ENCODE results near the gene GFPT1. TPM values are rescaled to one million over a fixed set of nuclear protein-coding genes. Genes with fewer than 3 reads are reported as not detected.
A peak's percentile ranks its signal among the peaks of the same experiment; 100 is the strongest.

GFPT1 gene
- total and polyA plus RNA-seq, 9 of the 15 experiments (the other 6 are each of a cell fraction or from before 2014, with no cell fraction given): 6.6 to 38.3 (median 15.9) TPM

GRCh38 chr2:69429491-69430183 is 42.6 kb upstream of the GFPT1 start:
- 95% methylated on average over 6 of the region's 6 CpGs for WGBS (ENCODE audit: insufficient coverage, low coverage, missing lambda C conversion rate)
- Histone ChIP-seq H4K20me1 (replicated peaks; ENCODE audit: control insufficient read depth, insufficient read depth, low read length) (no peaks in the 10 kb centered on the region), H3K36me3 (ENCODE audit: control insufficient read depth, insufficient read depth, low read length) (peaks cover 18% of the 10 kb centered on the region), H3K27me3 (ENCODE audit: control insufficient read depth in 2 of 2, insufficient read depth in 2 of 2, low read length in 2 of 2) (no peaks in the 10 kb centered on the region), H3K9ac (ENCODE audit: insufficient read depth in 1 of 2, low read depth in 2 of 2, low read length in 2 of 2) (no peak overlapping the region), H3K27ac (ENCODE audit: extremely low read depth, low read depth, low read length) (no peak overlapping the region), H3K4me1 (replicated peaks in 1 of 2; ENCODE audit: control insufficient read depth in 2 of 2, insufficient read depth in 2 of 2, low read length in 2 of 2) (peaks cover 0 to 1% of the 10 kb centered on the region in 2 experiments; a peak in 2 of 5 replicates), H3K79me2 (ENCODE audit: control insufficient read depth, insufficient read depth, low read length) (peaks cover 3% of the 10 kb centered on the region; the same call in 2 of the 3 replicates), H3K4me3 (no peak overlapping the region), H3K4me2 (ENCODE audit: insufficient read depth, low read length) (no peak overlapping the region), H3K9me1 (ENCODE audit: control insufficient read depth, insufficient read depth, low read length) (no peaks in the 10 kb centered on the region), H3K9me3 (replicated peaks; ENCODE audit: control insufficient read depth, insufficient read depth, low read depth, low read length) (no peaks in the 10 kb centered on the region), H2AFZ (ENCODE audit: low read depth, low read length) (no peak overlapping the region)
- DNase-seq (ENCODE audit: extremely low read depth in 1 of 4, low spot score in 3 of 4) (no peak), ATAC-seq (no peak), FAIRE-seq (no peak)
- POLR2A ChIA-PET: interaction anchor here (0.6 to 0.9 kb wide), 3 partner anchors 8 to 345 kb away, joined by 3 to 5 read pairs (median 4); no protein-coding TSS in a partner anchor
- in situ Hi-C loops (cut with MboI) (no loop called here), intact Hi-C loops (cut with micrococcal nuclease) (no loop called here)
- TF ChIP-seq STAT5A (IDR thresholded peaks at IDR 0.05; ENCODE audit: borderline replicate concordance, low read length) (no peak), ATF3 (IDR thresholded peaks at IDR 0.05) (peak; percentile 55), ATF3 (CRISPR knock-in tag; conservative IDR thresholded peaks at IDR 0.05) (no peak), ZNF121 (CRISPR knock-in tag; conservative IDR thresholded peaks at IDR 0.05) (peak; percentile 25; the same call in 1 of the 2 replicates)
- CTCF ChIA-PET (ENCODE audit: low intra/inter-chr PET ratio): no interaction called here
- no TSS peak for BruUV-seq (replicated peaks)
